ENCODE measurements around the gene ZNF860.
A peak's percentile ranks its signal among the peaks of the same experiment; 100 is the strongest.
"Not testable (repeated sequence)": the region's sequence is repeated elsewhere in the genome, so short reads cannot be mapped to it uniquely, and the experiment has no call there.

The ZNF860 gene

GRCh38 chr3:31962801-31963205, 18.7 kb upstream of the ZNF860 start:
- no peak for DNase-seq

DNA sequence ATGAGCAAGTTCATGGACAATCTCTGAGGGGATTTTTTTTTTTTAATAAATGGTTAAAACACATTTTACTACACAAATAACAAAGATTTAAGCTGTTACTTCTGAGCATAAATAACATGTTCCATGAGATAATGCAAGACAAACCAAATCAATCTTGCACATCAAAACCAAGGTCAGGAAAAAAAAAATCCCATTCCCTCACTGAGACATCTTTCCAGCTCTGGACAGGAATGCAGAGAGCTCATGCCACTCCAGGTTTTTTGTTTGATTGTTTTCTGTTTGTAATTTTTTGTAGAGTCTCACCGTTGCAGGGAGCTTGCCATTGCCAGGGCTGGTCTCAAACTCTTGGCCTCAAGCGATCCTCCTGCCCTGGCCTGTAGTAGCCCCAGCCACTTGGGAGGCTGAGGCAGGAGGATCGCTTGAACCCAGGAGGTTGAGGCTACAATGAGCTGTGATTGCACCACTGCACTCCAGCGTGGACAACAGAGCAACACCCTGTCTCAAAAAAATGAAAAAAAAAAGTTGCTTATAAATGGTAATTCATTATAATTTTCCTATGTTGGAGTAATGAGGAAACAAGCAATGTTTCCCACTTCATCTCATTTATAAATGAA, 14.5 kb upstream of the ZNF860 start:
- DNase-seq: no peak

DNA sequence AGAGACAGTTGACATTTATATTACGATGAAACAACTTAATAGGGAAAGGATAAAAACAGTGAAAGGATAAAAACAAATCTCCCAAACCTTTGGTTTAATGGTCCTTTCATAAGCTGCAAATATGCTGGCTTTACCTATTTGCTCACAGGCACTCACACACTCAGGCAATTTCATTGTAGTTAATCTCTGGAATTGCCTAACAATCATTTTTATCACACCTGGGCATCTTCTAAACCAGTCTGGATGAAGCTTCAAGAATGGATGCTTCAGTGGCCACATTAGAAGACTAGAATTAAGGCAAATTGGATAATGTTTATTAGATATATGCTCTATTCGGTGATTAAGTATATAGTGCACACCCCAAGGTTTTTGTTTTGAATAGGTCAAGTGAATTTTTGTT, 14.0 kb upstream of the ZNF860 start:
- no peak for DNase-seq

- DNase-seq: no peak
These were observed 13.1 kb upstream of the ZNF860 start for GRCh38 chr3:31968369-31968926.

GRCh38 chr3:31968927-31969418, 12.6 kb upstream of the ZNF860 start:
- no peak for DNase-seq

GRCh38 chr3:31971607-31972006, 9.9 kb upstream of the ZNF860 start:
- DNase-seq: no peak

GRCh38 chr3:31973081-31973480, 8.5 kb upstream of the ZNF860 start:
- no peak for DNase-seq

DNA sequence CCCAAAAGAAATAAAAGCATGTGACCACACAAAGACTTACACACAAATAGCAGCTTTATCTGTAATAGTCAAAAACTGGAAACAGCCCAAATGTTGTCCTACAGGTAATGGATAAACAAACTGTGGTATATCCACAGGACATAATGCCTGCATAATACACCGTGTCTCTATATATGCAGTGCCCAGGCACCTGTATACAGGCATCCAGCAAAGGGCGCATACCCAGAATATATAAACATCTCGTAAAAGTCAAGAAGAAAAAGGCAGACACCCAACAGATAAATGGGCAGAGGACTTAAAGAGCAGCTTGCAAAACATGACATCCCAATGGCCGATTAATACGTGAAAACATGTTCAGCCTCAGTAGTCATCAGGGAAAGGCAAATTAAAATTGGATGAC, 7.7 kb upstream of the ZNF860 start:
- no peak for DNase-seq

- DNase-seq: no peak
These were observed 7.1 kb upstream of the ZNF860 start for GRCh38 chr3:31974471-31974870.

DNA sequence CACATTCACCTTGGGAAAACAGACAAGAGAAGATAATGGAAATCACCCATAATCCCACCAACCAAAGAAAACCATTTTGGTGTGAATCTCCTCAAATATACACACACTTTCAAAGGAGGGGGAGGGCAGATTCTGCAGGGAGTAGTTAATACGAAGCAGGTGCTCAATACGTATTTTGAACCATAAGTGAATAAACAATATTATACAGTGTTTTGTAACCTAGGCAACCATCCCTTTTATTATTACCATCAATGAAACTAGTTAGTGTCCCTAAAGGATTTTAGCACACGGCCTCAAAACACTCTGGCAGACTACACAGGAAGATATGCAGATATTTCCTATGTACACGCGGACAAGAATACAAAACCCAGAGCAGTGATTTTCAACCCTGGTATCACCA, 6.6 kb upstream of the ZNF860 start:
- no peak for DNase-seq

DNA sequence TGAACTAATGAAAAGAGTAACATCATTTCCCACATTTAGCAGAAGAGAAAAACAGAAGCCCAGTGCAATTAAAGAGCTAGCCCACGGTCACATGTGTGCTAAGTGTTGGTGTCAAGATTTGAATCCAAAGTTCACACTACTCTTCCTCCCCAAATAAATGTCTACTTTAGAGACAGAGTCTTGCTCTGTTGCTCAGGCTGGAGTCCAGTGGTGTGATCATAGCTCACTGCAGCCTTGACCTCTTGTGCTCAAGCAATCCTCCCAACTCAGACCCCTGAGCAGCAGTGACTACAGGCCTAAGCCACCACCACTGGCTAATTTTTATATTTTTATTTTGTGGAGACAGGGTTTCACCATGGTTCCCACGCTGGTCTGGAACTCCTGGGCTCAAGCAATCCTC, 5.2 kb upstream of the ZNF860 start:
- no peak for DNase-seq

GRCh38 chr3:31977736-31978135, 3.8 kb upstream of the ZNF860 start:
- no peak for DNase-seq

DNA sequence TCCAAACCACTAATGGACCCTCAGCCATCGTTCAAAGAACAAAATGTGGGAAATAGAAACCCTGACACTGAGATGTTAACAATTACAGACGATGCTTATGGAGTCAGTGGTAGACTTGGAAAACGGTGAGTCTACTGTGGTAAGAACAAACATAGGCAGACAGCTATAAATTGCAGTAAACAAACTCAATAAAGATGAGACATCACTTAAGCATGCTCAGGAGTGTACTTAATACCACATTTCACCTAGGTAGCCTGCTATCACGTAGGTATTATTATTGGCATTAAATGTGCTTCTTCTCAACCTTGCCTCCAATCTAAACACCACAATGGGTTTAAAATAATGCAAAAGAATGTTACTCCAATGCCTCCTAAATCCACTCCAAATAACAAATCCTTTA, 3.0 kb upstream of the ZNF860 start:
- DNase-seq: no peak

DNA sequence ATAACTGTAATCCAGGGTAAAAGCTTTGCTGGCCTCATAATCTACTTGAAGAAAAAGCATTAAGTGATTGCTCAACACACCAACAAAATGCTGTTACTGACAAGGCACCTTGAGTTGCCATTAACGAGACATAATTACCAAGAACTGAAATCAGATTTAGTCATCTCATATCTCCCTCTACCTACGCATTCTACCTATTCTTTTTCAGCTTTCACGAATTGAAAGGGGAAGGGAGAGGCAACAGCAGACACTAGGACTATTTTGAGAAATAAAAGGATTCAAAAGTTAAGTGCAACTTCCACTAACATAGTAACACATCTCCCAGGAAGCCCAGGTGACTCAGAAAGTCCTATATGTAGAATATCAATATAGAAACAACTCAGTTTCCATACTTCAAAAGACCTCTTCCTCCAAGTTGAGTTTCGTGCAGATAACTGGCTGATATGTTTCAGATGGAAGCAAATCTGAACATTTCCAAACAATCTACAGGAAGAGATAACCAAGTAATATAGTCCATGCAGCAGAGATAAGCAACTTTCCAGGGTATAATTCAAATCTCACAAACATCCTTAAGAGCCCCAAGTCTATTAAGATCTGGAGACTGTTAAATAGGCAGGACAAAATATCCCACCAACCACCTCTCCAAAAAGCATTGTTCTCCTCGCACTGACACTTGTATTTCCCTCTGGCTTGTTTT, 2.4 kb upstream of the ZNF860 start:
- no peak for DNase-seq

DNA sequence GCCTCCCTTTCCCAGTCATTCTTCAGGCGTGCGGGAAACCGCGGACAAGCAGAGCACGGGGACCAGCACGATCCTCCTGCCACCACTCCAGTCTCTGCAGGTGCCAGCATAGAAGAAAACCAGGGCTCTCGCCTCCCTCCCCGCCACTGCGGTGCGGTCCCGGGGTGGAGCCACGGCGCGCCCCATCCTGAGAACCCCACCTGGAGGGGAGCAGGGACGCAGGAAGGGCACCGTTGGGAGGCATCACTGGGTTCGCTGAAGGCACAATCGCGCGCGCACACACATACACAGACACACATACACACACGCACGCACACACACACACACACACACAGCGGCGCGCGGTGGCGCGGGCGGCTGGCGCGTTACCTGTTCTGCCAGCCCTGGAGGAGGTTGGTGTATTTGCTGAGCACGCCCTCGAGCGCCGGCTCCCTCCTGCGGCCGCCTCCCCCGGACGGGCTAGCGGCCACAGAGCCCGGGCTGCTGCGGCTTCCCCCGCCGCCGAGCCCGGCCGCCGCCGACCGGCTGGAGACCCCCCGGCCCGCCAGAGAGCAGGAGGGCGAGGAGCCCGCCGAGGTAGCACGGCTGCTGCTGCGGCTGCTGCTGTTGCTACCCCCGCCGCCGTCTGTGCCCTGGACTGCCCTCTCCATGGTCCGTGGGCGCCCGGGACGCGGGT, 882 bp upstream of the ZNF860 start:
- peak; percentile 25 for DNase-seq

GRCh38 chr3:31984321-31984720, 2.8 kb downstream of the ZNF860 start:
- no peak for DNase-seq

- no peak for DNase-seq
These were observed 4.3 kb downstream of the ZNF860 start for GRCh38 chr3:31985831-31986230.

- DNase-seq: no peak
These were observed 6.7 kb downstream of the ZNF860 start for GRCh38 chr3:31988271-31988670.

GRCh38 chr3:31992995-31993394, 11.4 kb downstream of the ZNF860 start:
- DNase-seq: not testable (repeated sequence)

DNA sequence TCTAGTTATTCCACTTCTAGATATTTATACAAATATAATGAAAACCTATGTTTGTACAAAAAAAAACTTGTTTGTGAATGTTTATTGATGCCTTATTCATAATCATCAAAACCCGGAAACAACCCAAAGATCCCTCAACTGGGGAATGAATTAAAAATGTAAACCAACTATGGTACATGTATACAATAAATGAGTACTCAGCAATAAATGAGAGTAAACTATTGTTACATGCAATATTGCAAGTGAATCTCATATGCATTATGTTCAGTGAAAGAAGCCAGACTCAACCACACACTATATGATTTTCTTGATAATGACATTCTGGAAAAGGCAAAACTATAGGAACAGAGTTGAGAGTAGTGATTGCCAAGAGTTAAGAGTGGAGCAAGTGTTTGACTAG, 12.3 kb downstream of the ZNF860 start:
- no peak for DNase-seq

DNA sequence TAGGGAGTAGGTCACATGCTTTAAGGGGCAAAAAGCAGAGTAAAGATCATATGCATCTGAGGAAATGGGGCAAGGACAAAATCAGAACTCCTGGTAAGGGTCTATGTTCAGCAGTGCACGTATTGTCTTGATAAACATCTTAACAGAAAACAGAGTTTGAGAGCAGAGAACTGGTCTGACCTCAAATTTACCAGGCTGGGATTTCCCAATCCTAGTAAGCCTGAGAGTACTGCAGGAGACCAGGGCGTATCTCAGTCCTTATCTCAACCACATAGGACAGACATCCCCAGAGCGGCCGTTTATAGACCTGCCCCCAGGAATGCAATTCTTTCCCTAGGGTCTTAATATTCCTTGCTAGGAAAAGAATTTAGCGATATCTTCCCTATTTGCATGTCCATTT, 13.5 kb downstream of the ZNF860 start:
- not testable (repeated sequence) for DNase-seq

DNA sequence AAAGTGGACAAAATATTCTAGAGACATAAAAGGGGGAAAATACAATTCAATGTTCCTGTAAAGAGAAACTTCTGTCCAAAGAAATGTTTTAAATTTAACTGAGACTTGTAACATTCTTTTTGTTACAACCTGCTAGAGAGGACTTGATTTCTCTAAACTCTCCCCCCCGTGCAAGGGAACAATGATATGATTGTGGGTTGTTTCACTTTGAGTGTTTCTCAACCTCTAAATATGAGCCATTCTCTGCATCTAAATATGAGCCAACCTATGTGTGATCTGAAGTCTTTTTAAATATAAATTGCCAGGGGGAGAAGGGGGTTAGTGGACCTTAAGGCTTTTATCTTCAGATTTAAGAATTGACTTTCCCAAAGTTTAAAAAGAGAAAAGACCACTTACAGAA, 14.6 kb downstream of the ZNF860 start:
- no peak for DNase-seq

GRCh38 chr3:31997500-31997899, 15.9 kb downstream of the ZNF860 start:
- no peak for DNase-seq

GRCh38 chr3:31999907-32000439, 18.4 kb downstream of the ZNF860 start:
- no peak for DNase-seq

Measured in CD4-positive, alpha-beta T cell treated with Interleukin-6 for 4 hours (primary cell).